ENCODE data around the gene IER5.
A peak's percentile ranks its signal among the peaks of the same experiment; 100 is the strongest.

DNA sequence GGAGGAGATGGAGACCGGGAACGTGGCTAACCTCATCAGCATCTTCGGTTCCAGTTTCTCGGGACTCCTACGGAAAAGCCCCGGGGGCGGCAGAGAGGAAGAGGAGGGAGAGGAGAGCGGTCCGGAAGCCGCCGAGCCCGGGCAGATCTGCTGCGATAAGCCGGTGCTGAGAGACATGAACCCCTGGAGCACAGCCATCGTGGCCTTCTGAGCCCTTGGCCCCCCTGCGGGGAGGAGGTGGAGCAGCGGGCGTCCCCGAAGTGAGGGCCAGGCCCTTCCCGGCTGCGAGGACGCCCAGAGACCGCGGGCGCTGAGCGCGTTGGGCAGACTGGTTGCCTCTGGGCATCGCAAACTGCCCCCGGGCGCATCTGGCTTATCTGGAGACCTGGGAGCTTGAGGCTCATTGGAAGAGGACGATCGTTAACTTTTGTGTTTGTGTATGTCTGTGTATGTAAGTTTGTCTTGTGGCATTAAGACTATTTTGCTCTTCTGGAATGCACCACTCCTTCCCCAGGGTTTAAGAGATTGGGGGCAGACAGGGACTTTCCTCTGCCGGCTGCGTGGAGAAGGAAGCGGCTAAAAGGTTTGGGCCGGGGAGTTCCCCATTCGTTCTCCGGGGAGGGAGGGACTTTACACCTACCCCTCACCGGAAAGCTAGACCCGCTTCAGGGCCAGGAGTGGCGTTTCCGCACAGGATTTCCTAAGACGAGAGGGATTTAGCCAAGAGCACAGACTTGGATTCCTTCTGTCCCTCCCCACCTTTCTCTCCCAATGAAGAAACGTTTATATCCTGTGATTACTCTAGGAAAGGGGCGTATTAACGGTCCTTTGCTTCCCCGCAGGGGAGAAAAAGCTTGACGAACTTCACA, 1.4 kb downstream of the IER5 start:
- TF ChIP-seq, protein P1, sequence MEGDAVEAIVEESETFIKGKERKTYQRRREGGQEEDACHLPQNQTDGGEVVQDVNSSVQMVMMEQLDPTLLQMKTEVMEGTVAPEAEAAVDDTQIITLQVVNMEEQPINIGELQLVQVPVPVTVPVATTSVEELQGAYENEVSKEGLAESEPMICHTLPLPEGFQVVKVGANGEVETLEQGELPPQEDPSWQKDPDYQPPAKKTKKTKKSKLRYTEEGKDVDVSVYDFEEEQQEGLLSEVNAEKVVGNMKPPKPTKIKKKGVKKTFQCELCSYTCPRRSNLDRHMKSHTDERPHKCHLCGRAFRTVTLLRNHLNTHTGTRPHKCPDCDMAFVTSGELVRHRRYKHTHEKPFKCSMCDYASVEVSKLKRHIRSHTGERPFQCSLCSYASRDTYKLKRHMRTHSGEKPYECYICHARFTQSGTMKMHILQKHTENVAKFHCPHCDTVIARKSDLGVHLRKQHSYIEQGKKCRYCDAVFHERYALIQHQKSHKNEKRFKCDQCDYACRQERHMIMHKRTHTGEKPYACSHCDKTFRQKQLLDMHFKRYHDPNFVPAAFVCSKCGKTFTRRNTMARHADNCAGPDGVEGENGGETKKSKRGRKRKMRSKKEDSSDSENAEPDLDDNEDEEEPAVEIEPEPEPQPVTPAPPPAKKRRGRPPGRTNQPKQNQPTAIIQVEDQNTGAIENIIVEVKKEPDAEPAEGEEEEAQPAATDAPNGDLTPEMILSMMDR (IDR thresholded peaks at IDR 0.05), result peak in 1 of 6 experiments; percentile 13
- peak in 3 of 4 donors; percentile 36 to 70 (median 54) for TF ChIP-seq POLR2A (IDR thresholded peaks at IDR 0.05)
